Measurements from ENCODE around the gene ASPHD2. TPM values are rescaled to one million over a fixed set of nuclear protein-coding genes. Genes with fewer than 3 reads are reported as not detected.

ASPHD2 gene
- total and polyA plus RNA-seq, 8 donors, result 0.45 to 48.4 (median 3.9) TPM

- Histone ChIP-seq H3K4me1 (peaks cover 0 to 12% (median 4%) of the 10 kb centered on the region in 4 donors), H3K9me3 (no peaks in the 10 kb centered on the region), H3K27me3 (no peaks in the 10 kb centered on the region), H3K27ac (no peak overlapping the region), H3K36me3 (peaks cover 44 to 94% (median 91%) of the 10 kb centered on the region in 4 donors), H3K4me3 (no peak overlapping the region)
- TF ChIP-seq CTCF (IDR thresholded peaks at IDR 0.05), result no peak
- no peak for TF ChIP-seq EP300 (IDR thresholded peaks at IDR 0.05)
- no peak for TF ChIP-seq POLR2AphosphoS5 (IDR thresholded peaks at IDR 0.05)
- TF ChIP-seq POLR2A (IDR thresholded peaks at IDR 0.05), result no peak
- 81 to 95% (median 90%) methylated on average over 3 of the region's 3 CpGs for WGBS, 5 donors
- no peak for DNase-seq
- intact Hi-C loops (cut with DNase I; ENCODE audit: low total_unique reads), result loop anchor here (5.0 kb wide), 1 partner anchor 65 kb away; no protein-coding TSS in a partner anchor
These were observed 33.6 kb downstream of the ASPHD2 start for GRCh38 chr22:26462641-26463040.

- peaks cover 44 to 94% (median 91%) of the 10 kb centered on the region in 4 donors for H3K36me3 ChIP-seq
- WGBS, 5 donors, result 69 to 79% (median 75%) methylated on average over 10 of the region's 10 CpGs
- DNase-seq, result peak in 1 of 2 donors; percentile 41
- TF ChIP-seq EP300 (IDR thresholded peaks at IDR 0.05) (no peak), POLR2AphosphoS5 (IDR thresholded peaks at IDR 0.05) (no peak), CTCF (IDR thresholded peaks at IDR 0.05) (no peak), POLR2A (IDR thresholded peaks at IDR 0.05) (no peak)
- no peak overlapping the region for H3K4me3 ChIP-seq
- H3K9me3 ChIP-seq, result no peaks in the 10 kb centered on the region
- H3K4me1 ChIP-seq, result peaks cover 0 to 12% (median 4%) of the 10 kb centered on the region in 4 donors
- intact Hi-C loops (cut with DNase I; ENCODE audit: low total_unique reads), result loop anchor here (5.0 kb wide), 1 partner anchor 66 kb away; no protein-coding TSS in a partner anchor
- H3K27ac ChIP-seq, result no peak overlapping the region
- H3K27me3 ChIP-seq, result no peaks in the 10 kb centered on the region
These were observed 34.1 kb downstream of the ASPHD2 start for GRCh38 chr22:26463101-26463661.

GRCh38 chr22:26463688-26464087 is 34.6 kb downstream of the ASPHD2 start:
- 75 to 90% (median 84%) methylated on average over 7 to 9 of the region's 9 CpGs for WGBS, 5 donors
- TF ChIP-seq EP300 (IDR thresholded peaks at IDR 0.05) (no peak), CTCF (IDR thresholded peaks at IDR 0.05) (no peak), POLR2A (IDR thresholded peaks at IDR 0.05) (no peak)
- DNase-seq, result no peak
- peaks cover 45 to 94% (median 91%) of the 10 kb centered on the region in 4 donors for H3K36me3 ChIP-seq
- intact Hi-C loops (cut with DNase I; ENCODE audit: low total_unique reads), result loop anchor here (5.0 kb wide), 1 partner anchor 66 kb away; no protein-coding TSS in a partner anchor
- no peak overlapping the region for H3K27ac ChIP-seq
- H3K27me3 ChIP-seq, result no peaks in the 10 kb centered on the region
- H3K9me3 ChIP-seq, result no peaks in the 10 kb centered on the region
- no peak overlapping the region for H3K4me3 ChIP-seq
- peaks cover 0 to 12% (median 4%) of the 10 kb centered on the region in 4 donors for H3K4me1 ChIP-seq

- intact Hi-C loops (cut with DNase I; ENCODE audit: low total_unique reads), result loop anchor here (5.0 kb wide), 1 partner anchor 67 kb away; no protein-coding TSS in a partner anchor
- Histone ChIP-seq H3K4me3 (no peak overlapping the region), H3K4me1 (peaks cover 0 to 12% (median 4%) of the 10 kb centered on the region in 4 donors), H3K27ac (no peak overlapping the region), H3K27me3 (no peaks in the 10 kb centered on the region), H3K36me3 (peaks cover 49 to 94% (median 91%) of the 10 kb centered on the region in 4 donors), H3K9me3 (no peaks in the 10 kb centered on the region)
- 68 to 88% (median 86%) methylated on average over 7 of the region's 7 CpGs for WGBS, 5 donors
- TF ChIP-seq POLR2AphosphoS5 (IDR thresholded peaks at IDR 0.05), result no peak
- TF ChIP-seq POLR2A (IDR thresholded peaks at IDR 0.05), result no peak
- TF ChIP-seq EP300 (IDR thresholded peaks at IDR 0.05), result no peak
- TF ChIP-seq CTCF (IDR thresholded peaks at IDR 0.05), result no peak
- no peak for DNase-seq
These were observed 35.3 kb downstream of the ASPHD2 start for GRCh38 chr22:26464312-26464711.
